Esophagus squamous epithelium (tissue), 5 donors: ENCODE measurements around the gene WLS. TPM values are rescaled to one million over a fixed set of nuclear protein-coding genes. Genes with fewer than 3 reads are reported as not detected.

Experiments
- DNase-seq: peaks from one replicate; lab custom pipeline; 2025; lab: John Stamatoyannopoulos, UW
- H3K27ac ChIP-seq, 4 donors: fragments of 200-600 bp; sonication (generic); one replicate each; pipeline ENCODE4 v1.5.1; 2016 to 2019; ENCODE audit warnings: mild to moderate bottlenecking in 1 of 4
- H3K27me3 ChIP-seq, 4 donors: fragments of 200-600 bp; sonication (generic); 1 replicate in 3 of 4; 2 replicates in 1 of 4; pipeline versions ENCODE4 v1.5.1 to v1.6.0; 2017 to 2021; ENCODE audit warnings: antibody characterized with exemption in 1 of 4
- H3K36me3 ChIP-seq, 3 donors: fragments of 200-600 bp; sonication (generic); one replicate each; pipeline ENCODE4 v1.5.1; 2016 to 2019
- H3K4me1 ChIP-seq, 3 donors: fragments of 200-600 bp; sonication (generic); one replicate each; pipeline ENCODE4 v1.5.1; 2017 to 2019
- H3K4me3 ChIP-seq, 4 donors: fragments of 200-600 bp; sonication (generic); 1 replicate in 3 of 4; 2 replicates in 1 of 4; pipeline ENCODE4 v1.5.1; 2016 to 2019; ENCODE audit warnings: mild to moderate bottlenecking in 2 of 4, moderate library complexity in 1 of 4
- H3K9me3 ChIP-seq, 3 donors: fragments of 200-600 bp; sonication (generic); one replicate each; pipeline ENCODE4 v1.5.1; 2016 to 2019
- POLR2A ChIP-seq, 4 donors: fragments of 450-650 bp; IDR thresholded peaks; one replicate each; pipeline ENCODE4 v1.6.1; 2017; ENCODE audit warnings: antibody characterized with exemption in 4 of 4, mild to moderate bottlenecking in 4 of 4, moderate library complexity in 3 of 4
- WGBS, 2 donors: methylation state at CpG; one replicate each; pipeline ENCODE4 v1.1.5; 2018; 5-methylcytosine and 5-hydroxymethylcytosine counted together
- intact Hi-C: fragments of 100-400 bp; cut with DNase I; formaldehyde crosslinking; loops from one replicate; pipeline ENCODE4 v1.15.0; 2022
- total RNA-seq, 4 donors: library from RNA; depleted of rRNA; stranded (reverse); fragments of >200 nt; gene quantifications; one replicate each; pipeline ENCODE4 v1.1.0, GENCODE V29; 2016
- TF ChIP-seq, protein P1 (sequence below), 6 experiments: fragments of 450-650 bp in 4 of 6; fragments of 200-600 bp in 2 of 6; sonication (generic) in 2 of 6; IDR thresholded peaks; one replicate each; pipeline ENCODE4 v1.5.1; 2016 to 2019; ENCODE audit warnings: antibody characterized with exemption in 6 of 6, mild to moderate bottlenecking in 4 of 6, moderate library complexity in 4 of 6
- donor health status: DM: yes; HTN: yes; CAD: no.

WLS gene
- total RNA-seq, 4 donors from 2014 or later, result 30.4 to 87.8 (median 60.0) TPM

DNA sequence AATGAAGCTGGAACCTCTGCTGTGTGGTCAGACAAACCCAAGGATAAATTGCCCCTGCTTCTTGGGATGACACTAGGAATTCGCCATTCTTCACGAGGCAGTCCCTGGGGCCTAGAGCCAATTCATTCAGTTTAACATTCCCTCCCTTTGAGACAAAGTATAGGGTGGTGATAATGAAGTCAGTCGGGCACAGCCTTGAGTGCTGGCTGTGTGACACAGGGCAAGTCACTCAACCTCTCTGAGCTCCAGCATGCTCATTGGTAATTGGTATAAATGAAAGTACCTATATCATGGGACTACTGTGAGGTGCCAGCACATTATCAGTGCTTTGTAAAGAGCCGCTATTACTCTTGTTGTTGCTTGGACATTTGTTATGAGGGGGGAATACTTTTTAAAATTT lies 117.0 kb downstream of the WLS start:
- Histone ChIP-seq H3K4me1 (peaks cover 0 to 24% (median 7%) of the 10 kb centered on the region in 3 donors), H3K27me3 (no peaks in the 10 kb centered on the region), H3K36me3 (no peaks in the 10 kb centered on the region), H3K9me3 (no peaks in the 10 kb centered on the region), H3K4me3 (no peak overlapping the region), H3K27ac (no peak overlapping the region)
- no peak for TF ChIP-seq POLR2A (IDR thresholded peaks at IDR 0.05)
- TF ChIP-seq, protein P1, sequence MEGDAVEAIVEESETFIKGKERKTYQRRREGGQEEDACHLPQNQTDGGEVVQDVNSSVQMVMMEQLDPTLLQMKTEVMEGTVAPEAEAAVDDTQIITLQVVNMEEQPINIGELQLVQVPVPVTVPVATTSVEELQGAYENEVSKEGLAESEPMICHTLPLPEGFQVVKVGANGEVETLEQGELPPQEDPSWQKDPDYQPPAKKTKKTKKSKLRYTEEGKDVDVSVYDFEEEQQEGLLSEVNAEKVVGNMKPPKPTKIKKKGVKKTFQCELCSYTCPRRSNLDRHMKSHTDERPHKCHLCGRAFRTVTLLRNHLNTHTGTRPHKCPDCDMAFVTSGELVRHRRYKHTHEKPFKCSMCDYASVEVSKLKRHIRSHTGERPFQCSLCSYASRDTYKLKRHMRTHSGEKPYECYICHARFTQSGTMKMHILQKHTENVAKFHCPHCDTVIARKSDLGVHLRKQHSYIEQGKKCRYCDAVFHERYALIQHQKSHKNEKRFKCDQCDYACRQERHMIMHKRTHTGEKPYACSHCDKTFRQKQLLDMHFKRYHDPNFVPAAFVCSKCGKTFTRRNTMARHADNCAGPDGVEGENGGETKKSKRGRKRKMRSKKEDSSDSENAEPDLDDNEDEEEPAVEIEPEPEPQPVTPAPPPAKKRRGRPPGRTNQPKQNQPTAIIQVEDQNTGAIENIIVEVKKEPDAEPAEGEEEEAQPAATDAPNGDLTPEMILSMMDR (IDR thresholded peaks at IDR 0.05), result no peak
- intact Hi-C loops, result loop anchor here (5.0 to 10.0 kb wide), 3 partner anchors 207 to 351 kb away; no protein-coding TSS in a partner anchor
- no peak for DNase-seq
- 64 to 74% methylated on average over 2 to 4 of the region's 4 CpGs for WGBS, 2 donors

DNA sequence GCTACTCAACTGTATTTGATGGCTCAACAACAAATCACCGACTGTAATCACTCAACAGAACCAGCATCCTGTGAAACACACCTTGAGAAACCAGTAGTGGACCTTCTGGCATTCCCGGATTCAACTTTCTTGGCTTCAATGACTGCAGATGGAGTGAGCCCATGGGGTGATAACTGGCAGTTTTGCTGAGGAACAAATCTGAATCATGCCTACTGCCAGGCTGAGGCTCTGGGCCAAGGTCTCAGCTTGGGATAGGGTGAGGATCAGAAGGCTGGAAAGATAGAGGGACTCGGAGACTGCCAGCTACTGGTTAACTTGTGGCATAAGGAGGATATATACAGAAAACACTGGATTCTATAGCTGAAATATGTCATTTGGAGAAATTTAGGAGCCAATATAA lies 118.4 kb downstream of the WLS start:
- DNase-seq, result no peak
- Histone ChIP-seq H3K27ac (no peak overlapping the region), H3K4me1 (peaks cover 0 to 24% (median 7%) of the 10 kb centered on the region in 3 donors), H3K9me3 (no peaks in the 10 kb centered on the region), H3K27me3 (no peaks in the 10 kb centered on the region), H3K4me3 (no peak overlapping the region), H3K36me3 (no peaks in the 10 kb centered on the region)
- intact Hi-C loops, result loop anchor here (10.0 kb wide), 1 partner anchor 349 kb away; no protein-coding TSS in a partner anchor
- TF ChIP-seq POLR2A (IDR thresholded peaks at IDR 0.05), result no peak
- TF ChIP-seq, protein P1 (IDR thresholded peaks at IDR 0.05), result no peak
- 82 to 89% methylated on average over 2 to 3 of the region's 3 CpGs for whole genome bisulfite sequencing, 2 donors

DNA sequence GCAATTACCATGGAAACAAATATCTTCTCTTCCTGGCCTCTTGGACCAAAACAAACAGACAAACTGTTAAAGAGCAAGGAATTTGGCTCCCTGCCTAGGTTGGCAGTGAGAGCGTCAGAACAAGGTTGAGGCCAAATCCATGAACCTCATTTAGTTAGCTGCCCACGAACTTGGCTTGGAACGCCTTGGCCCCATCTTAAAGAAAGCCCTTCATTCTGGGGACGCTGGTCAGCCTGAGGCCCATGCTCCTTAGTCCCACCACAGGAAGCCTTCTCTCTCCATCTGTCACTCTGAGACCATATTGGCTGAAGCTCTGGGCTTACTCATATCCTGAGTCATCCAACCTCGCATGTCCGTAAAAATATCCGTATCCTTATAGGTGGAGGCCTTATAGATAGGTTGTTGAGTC lies 119.5 kb downstream of the WLS start:
- no peaks in the 10 kb centered on the region for H3K27me3 ChIP-seq
- no peak for DNase-seq
- no peak overlapping the region for H3K4me3 ChIP-seq
- intact Hi-C loops, result loop anchor here (10.0 kb wide), 1 partner anchor 348 kb away; no protein-coding TSS in a partner anchor
- H3K36me3 ChIP-seq, result no peaks in the 10 kb centered on the region
- WGBS, 2 donors, result 21 to 25% methylated on average over 7 of the region's 7 CpGs
- peaks cover 0 to 24% (median 7%) of the 10 kb centered on the region in 3 donors for H3K4me1 ChIP-seq
- H3K27ac ChIP-seq, result no peak overlapping the region
- TF ChIP-seq, protein P1 (IDR thresholded peaks at IDR 0.05), result no peak
- no peak for TF ChIP-seq POLR2A (IDR thresholded peaks at IDR 0.05)
- no peaks in the 10 kb centered on the region for H3K9me3 ChIP-seq

DNA sequence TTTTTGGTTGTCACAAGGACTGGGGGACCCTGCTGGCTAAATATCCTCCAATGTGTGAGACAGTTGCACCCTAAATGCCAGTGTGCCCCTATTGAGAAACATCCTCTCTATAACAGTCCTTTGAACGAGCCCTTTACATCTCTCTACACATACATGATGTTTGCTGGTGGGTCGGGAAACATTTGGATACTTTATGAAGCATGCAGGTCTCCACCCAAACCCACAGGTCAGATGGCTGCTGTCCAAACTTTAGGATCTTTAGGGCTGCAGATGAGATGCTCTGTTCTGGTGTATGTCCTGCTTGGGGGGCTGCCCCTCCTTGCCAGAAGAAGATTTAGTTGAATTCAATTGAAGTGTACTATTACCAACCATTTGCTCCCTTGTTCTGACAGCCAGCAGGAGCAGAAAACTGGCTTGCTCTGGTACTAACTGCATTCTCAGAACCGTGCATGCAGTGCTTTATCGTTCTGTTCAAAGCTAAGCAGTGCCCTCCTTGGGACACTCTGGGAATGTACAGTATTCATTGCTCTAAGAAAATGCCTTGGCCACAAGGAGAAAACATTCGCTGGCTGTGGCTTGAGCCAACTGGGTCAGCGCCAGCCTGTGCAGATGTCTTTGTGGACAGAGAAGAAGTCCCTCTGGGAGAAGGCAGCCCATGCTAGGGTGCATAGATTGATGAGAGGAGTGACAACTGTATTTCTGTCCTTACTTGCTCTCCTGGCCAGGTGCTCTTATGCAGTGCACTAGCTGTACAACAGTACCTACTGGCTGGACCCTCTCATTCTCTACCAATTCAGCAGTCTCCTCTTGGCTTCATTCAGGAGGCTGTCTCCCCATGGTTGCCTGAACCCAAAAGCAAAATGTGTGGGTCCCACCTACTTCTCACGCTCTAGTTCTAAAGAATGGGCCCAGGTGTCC lies 120.5 kb downstream of the WLS start:
- intact Hi-C loops, result loop anchor here (10.0 kb wide), 1 partner anchor 347 kb away; no protein-coding TSS in a partner anchor
- no peak overlapping the region for H3K27ac ChIP-seq
- no peak for DNase-seq
- no peak overlapping the region for H3K4me3 ChIP-seq
- H3K9me3 ChIP-seq, result no peaks in the 10 kb centered on the region
- no peaks in the 10 kb centered on the region for H3K27me3 ChIP-seq
- no peaks in the 10 kb centered on the region for H3K36me3 ChIP-seq
- TF ChIP-seq, protein P1 (IDR thresholded peaks at IDR 0.05), result peak in 5 of 6 experiments; percentile 42 to 61 (median 48)
- no peak for TF ChIP-seq POLR2A (IDR thresholded peaks at IDR 0.05)
- 37 to 40% methylated on average over 6 of the region's 7 CpGs for WGBS, 2 donors
- H3K4me1 ChIP-seq, result peaks cover 0 to 21% (median 7%) of the 10 kb centered on the region in 3 donors

DNA sequence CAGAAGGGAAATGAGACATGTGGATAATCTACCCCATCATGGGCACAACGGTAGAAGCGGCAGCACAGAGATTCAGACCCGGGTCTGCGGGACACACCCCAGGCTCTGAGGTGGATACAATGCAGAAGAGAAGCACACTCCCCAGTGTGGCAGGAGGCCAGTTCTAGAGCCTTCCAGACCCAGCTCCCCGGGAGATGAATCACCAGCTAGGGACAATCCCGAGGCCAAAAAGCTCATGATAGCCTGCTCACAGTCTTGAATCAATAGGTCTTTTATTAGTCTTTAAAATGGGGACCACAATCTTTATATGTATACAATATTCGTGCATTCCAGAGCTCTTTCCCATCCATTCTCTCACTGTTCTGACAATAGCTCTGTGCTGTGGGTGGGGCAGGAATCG lies 124.6 kb downstream of the WLS start:
- DNase-seq, result no peak
- intact Hi-C loops, result loop anchor here (5.0 kb wide), 1 partner anchor 255 kb away; no protein-coding TSS in a partner anchor
- no peak overlapping the region for H3K27ac ChIP-seq
- no peak for TF ChIP-seq POLR2A (IDR thresholded peaks at IDR 0.05)
- TF ChIP-seq, protein P1 (IDR thresholded peaks at IDR 0.05), result no peak
- no peaks in the 10 kb centered on the region for H3K9me3 ChIP-seq
- peaks cover 0 to 16% (median 7%) of the 10 kb centered on the region in 3 donors for H3K4me1 ChIP-seq
- WGBS, 2 donors, result 54 to 67% methylated on average over 8 of the region's 8 CpGs
- H3K4me3 ChIP-seq, result no peak overlapping the region
- H3K27me3 ChIP-seq, result no peaks in the 10 kb centered on the region
- no peaks in the 10 kb centered on the region for H3K36me3 ChIP-seq
